WTC11 (cell line): ENCODE data around the gene UGT2B10. TPM values are rescaled to one million over a fixed set of nuclear protein-coding genes. Genes with fewer than 3 reads are reported as not detected.

Source experiments
- ATAC-seq: fragments of 200-7000 bp; cut with Tn5 transposase; 2 replicates; pipeline ENCODE4 v1.10.0; 2021; ENCODE audit warnings: mild to moderate bottlenecking, moderate library complexity
- CTCF ChIA-PET: fragments of 300-600 bp; sonication (Branson Sonifier 250); formaldehyde crosslinking; loops from one replicate; lab custom pipeline; 2021; ENCODE audit warnings: antibody characterized with exemption; lab: Charles Lee
- POLR2A ChIA-PET: fragments of 350-600 bp; sonication (Branson Sonifier 250); formaldehyde crosslinking; loops from one replicate; lab custom pipeline; 2021; ENCODE audit warnings: antibody characterized with exemption; lab: Charles Lee
- DNase-seq: peaks from one replicate; pipeline ENCODE4 v3.0.0; 2021; ENCODE audit warnings: low spot score
- H3K27ac Mint-ChIP-seq: 2 replicates; pipeline ENCODE4 v1.8.0; 2021; ENCODE audit warnings: mixed read lengths
- H3K27me3 Mint-ChIP-seq: 2 replicates; pipeline ENCODE4 v1.8.0; 2021; ENCODE audit warnings: low read depth, mild to moderate bottlenecking, moderate library complexity, mixed read lengths
- H3K36me3 Mint-ChIP-seq: 2 replicates; pipeline ENCODE4 v1.8.0; 2021; ENCODE audit warnings: mixed read lengths
- H3K4me1 Mint-ChIP-seq: 2 replicates; pipeline ENCODE4 v1.8.0; 2022; ENCODE audit warnings: mixed read lengths
- H3K4me3 Mint-ChIP-seq: 2 replicates; pipeline ENCODE4 v1.8.0; 2021; ENCODE audit warnings: mild to moderate bottlenecking, moderate library complexity, mixed read lengths
- H3K9me3 Mint-ChIP-seq: 2 replicates; pipeline ENCODE4 v1.8.0; 2021; ENCODE audit warnings: mixed read lengths
- ARID4B ChIP-seq: sonication (generic); formaldehyde crosslinking; IDR thresholded peaks from 2 replicates; pipeline ENCODE4 v1.8.0; 2023; ENCODE audit warnings: missing genetic modification reagents, mild to moderate bottlenecking, borderline replicate concordance
- CREM ChIP-seq: sonication (generic); formaldehyde crosslinking; IDR thresholded peaks from 2 replicates; pipeline ENCODE4 v1.8.1; 2022; ENCODE audit warnings: mild to moderate bottlenecking, missing genetic modification reagents, moderate library complexity
- E2F1 ChIP-seq: sonication (generic); formaldehyde crosslinking; IDR thresholded peaks from 2 replicates; pipeline ENCODE4 v1.8.0; 2022; ENCODE audit warnings: mild to moderate bottlenecking, missing genetic modification reagents
- ETV6 ChIP-seq: sonication (generic); formaldehyde crosslinking; IDR thresholded peaks from 2 replicates; pipeline ENCODE4 v1.8.1; 2022; ENCODE audit warnings: mild to moderate bottlenecking, missing genetic modification reagents
- GABPB1 ChIP-seq: sonication (generic); formaldehyde crosslinking; IDR thresholded peaks from 2 replicates; pipeline ENCODE4 v1.8.1; 2023; ENCODE audit warnings: mild to moderate bottlenecking, missing genetic modification reagents
- IRF2 ChIP-seq: sonication (generic); formaldehyde crosslinking; IDR thresholded peaks from 2 replicates; pipeline ENCODE4 v1.8.0; 2022; ENCODE audit warnings: low read depth, missing genetic modification reagents, borderline replicate concordance
- NR2C2 ChIP-seq: sonication (generic); formaldehyde crosslinking; IDR thresholded peaks from 2 replicates; pipeline ENCODE4 v1.8.0; 2022; ENCODE audit warnings: mild to moderate bottlenecking, missing genetic modification reagents
- OVOL2 ChIP-seq: fragments of 250-450 bp; sonication (Bioruptor Pico); IDR thresholded peaks from 2 replicates; pipeline ENCODE4 v1.9.0; 2021; ENCODE audit warnings: mild to moderate bottlenecking, borderline replicate concordance
- PRRX2 ChIP-seq: fragments of 250-450 bp; sonication (Bioruptor Pico); IDR thresholded peaks from 2 replicates; pipeline ENCODE4 v1.8.0; 2021; ENCODE audit warnings: mild to moderate bottlenecking
- RELA ChIP-seq: sonication (generic); formaldehyde crosslinking; IDR thresholded peaks from 2 replicates; pipeline ENCODE4 v1.8.1; 2022; ENCODE audit warnings: missing genetic modification reagents, mild to moderate bottlenecking, borderline replicate concordance
- SP1 ChIP-seq: sonication (generic); formaldehyde crosslinking; conservative IDR thresholded peaks from 2 replicates; pipeline ENCODE4 v1.8.1; 2022; ENCODE audit warnings: missing genetic modification reagents
- TCF7 ChIP-seq: sonication (generic); formaldehyde crosslinking; IDR thresholded peaks from 2 replicates; pipeline ENCODE4 v1.8.0; 2022; ENCODE audit warnings: mild to moderate bottlenecking, low read depth, missing genetic modification reagents, moderate library complexity
- ZNF121 ChIP-seq: sonication (generic); formaldehyde crosslinking; IDR thresholded peaks from 2 replicates; pipeline ENCODE4 v1.8.0; 2023; ENCODE audit warnings: missing genetic modification reagents
- ZNF138 ChIP-seq: sonication (generic); formaldehyde crosslinking; conservative IDR thresholded peaks from 2 replicates; pipeline ENCODE4 v1.8.1; 2022; ENCODE audit warnings: mild to moderate bottlenecking, moderate library complexity, missing genetic modification reagents
- ZNF423 ChIP-seq: fragments of 250-450 bp; sonication (Bioruptor Pico); IDR thresholded peaks from 2 replicates; pipeline ENCODE4 v2.1.2; 2022; ENCODE audit warnings: mild to moderate bottlenecking, moderate library complexity
- ZNF512 ChIP-seq: sonication (generic); formaldehyde crosslinking; IDR thresholded peaks from 2 replicates; pipeline ENCODE4 v1.8.1; 2022; ENCODE audit warnings: missing genetic modification reagents, borderline replicate concordance
- total RNA-seq: library from RNA; stranded (reverse); gene quantifications from 3 replicates; pipeline ENCODE4 v1.2.3, GENCODE V29; 2021
- TF ChIP-seq, protein P1 (sequence below): fragments of 250-450 bp; sonication (Bioruptor Pico); IDR thresholded peaks from 2 replicates; pipeline ENCODE4 v2.1.2; 2022; ENCODE audit warnings: mild to moderate bottlenecking, moderate library complexity
- TF ChIP-seq, protein P2 (sequence below): fragments of 250-450 bp; sonication (Bioruptor Pico); IDR thresholded peaks from 2 replicates; pipeline ENCODE4 v1.9.0; 2021; ENCODE audit warnings: moderate library complexity, mild to moderate bottlenecking, inconsistent platforms, borderline replicate concordance
- TF ChIP-seq, protein P3 (sequence below): sonication (generic); formaldehyde crosslinking; IDR thresholded peaks from 2 replicates; pipeline ENCODE4 v1.8.0; 2022; ENCODE audit warnings: missing genetic modification reagents

UGT2B10 gene
- total RNA-seq, 1 experiment from 2014 or later, result 0.17 TPM

GRCh38 chr4:68797048-68797447 lies 18.7 kb upstream of the UGT2B10 start (continued):
- no peak for TF ChIP-seq ARID4B (CRISPR knock-in tag)

DNA sequence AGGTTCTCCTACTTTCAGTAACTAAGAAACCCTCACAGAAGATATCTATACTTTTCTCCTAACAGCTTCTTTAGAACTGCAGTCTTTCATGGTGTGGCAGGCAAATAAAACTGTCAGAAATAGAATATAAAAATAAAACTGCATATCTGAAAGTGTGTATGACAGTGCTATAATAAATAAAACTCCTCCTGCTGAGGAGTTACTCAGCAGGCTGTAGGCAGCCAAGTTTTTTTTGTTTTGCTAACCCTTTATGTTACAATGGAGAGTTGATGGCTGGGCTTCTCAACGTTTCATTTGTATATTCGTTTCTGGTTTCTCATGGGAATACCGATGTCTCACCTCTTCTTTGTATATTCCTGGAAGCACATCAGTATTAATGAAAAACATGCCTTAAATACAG lies 18.2 kb upstream of the UGT2B10 start:
- Mint-ChIP-seq H3K4me3 (no peak overlapping the region), H3K27me3 (no peaks in the 10 kb centered on the region), H3K9me3 (peaks cover 6% of the 10 kb centered on the region), H3K27ac (peak overlapping the region; percentile 92), H3K4me1 (peaks cover 25% of the 10 kb centered on the region), H3K36me3 (no peaks in the 10 kb centered on the region)
- DNase-seq (no peak), ATAC-seq (peak; percentile 77)
- TF ChIP-seq NR2C2 (CRISPR knock-in tag) (no peak), ZNF423 (CRISPR knock-in tag) (no peak), SP1 (CRISPR knock-in tag) (no peak), ZNF121 (CRISPR knock-in tag) (no peak), PRRX2 (CRISPR knock-in tag) (no peak), CREM (CRISPR knock-in tag) (no peak), ETV6 (CRISPR knock-in tag) (no peak), ZNF512 (CRISPR knock-in tag) (no peak), ZNF138 (no peak), E2F1 (CRISPR knock-in tag) (no peak), IRF2 (no peak), GABPB1 (CRISPR knock-in tag) (no peak), OVOL2 (CRISPR knock-in tag) (no peak), TCF7 (CRISPR knock-in tag) (no peak), RELA (CRISPR knock-in tag) (no peak)
- TF ChIP-seq, protein P1, sequence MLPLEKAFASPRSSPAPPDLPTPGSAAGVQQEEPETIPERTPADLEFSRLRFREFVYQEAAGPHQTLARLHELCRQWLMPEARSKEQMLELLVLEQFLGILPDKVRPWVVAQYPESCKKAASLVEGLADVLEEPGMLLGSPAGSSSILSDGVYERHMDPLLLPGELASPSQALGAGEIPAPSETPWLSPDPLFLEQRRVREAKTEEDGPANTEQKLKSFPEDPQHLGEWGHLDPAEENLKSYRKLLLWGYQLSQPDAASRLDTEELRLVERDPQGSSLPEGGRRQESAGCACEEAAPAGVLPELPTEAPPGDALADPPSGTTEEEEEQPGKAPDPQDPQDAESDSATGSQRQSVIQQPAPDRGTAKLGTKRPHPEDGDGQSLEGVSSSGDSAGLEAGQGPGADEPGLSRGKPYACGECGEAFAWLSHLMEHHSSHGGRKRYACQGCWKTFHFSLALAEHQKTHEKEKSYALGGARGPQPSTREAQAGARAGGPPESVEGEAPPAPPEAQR (CRISPR knock-in tag), result no peak
- TF ChIP-seq, protein P2, sequence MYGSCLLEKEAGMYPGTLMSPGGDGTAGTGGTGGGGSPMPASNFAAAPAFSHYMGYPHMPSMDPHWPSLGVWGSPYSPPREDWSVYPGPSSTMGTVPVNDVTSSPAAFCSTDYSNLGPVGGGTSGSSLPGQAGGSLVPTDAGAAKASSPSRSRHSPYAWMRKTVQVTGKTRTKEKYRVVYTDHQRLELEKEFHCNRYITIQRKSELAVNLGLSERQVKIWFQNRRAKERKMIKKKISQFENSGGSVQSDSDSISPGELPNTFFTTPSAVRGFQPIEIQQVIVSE (CRISPR knock-in tag), result no peak
- TF ChIP-seq, protein P3, sequence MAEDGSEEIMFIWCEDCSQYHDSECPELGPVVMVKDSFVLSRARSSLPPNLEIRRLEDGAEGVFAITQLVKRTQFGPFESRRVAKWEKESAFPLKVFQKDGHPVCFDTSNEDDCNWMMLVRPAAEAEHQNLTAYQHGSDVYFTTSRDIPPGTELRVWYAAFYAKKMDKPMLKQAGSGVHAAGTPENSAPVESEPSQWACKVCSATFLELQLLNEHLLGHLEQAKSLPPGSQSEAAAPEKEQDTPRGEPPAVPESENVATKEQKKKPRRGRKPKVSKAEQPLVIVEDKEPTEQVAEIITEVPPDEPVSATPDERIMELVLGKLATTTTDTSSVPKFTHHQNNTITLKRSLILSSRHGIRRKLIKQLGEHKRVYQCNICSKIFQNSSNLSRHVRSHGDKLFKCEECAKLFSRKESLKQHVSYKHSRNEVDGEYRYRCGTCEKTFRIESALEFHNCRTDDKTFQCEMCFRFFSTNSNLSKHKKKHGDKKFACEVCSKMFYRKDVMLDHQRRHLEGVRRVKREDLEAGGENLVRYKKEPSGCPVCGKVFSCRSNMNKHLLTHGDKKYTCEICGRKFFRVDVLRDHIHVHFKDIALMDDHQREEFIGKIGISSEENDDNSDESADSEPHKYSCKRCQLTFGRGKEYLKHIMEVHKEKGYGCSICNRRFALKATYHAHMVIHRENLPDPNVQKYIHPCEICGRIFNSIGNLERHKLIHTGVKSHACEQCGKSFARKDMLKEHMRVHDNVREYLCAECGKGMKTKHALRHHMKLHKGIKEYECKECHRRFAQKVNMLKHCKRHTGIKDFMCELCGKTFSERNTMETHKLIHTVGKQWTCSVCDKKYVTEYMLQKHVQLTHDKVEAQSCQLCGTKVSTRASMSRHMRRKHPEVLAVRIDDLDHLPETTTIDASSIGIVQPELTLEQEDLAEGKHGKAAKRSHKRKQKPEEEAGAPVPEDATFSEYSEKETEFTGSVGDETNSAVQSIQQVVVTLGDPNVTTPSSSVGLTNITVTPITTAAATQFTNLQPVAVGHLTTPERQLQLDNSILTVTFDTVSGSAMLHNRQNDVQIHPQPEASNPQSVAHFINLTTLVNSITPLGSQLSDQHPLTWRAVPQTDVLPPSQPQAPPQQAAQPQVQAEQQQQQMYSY (CRISPR knock-in tag), result no peak
- CTCF ChIA-PET, result no interaction called here
- POLR2A ChIA-PET, result no interaction called here
